Measurements from ENCODE around the gene NEK6.
A peak's percentile ranks its signal among the peaks of the same experiment; 100 is the strongest.

Gene NEK6

GRCh38 chr9:124394596-124394995, 136.8 kb downstream of the NEK6 start:
- Histone ChIP-seq H3K27me3 (ENCODE audit: insufficient read depth, low read length, poor library complexity) (no peaks in the 10 kb centered on the region), H3K36me3 (ENCODE audit: insufficient read depth, low read length) (peaks cover 47% of the 10 kb centered on the region), H3K4me2 (ENCODE audit: insufficient read depth, low read length) (no peak overlapping the region), H3K4me1 (ENCODE audit: insufficient read depth, low read length) (no peaks in the 10 kb centered on the region), H4K20me1 (ENCODE audit: insufficient read depth, low read length) (peaks cover 69% of the 10 kb centered on the region), H3K79me2 (ENCODE audit: insufficient read depth, low read length) (peaks cover 100% of the 10 kb centered on the region), H2AFZ (ENCODE audit: low read depth, low read length) (no peak overlapping the region), H3K9ac (ENCODE audit: low read depth, low read length) (no peak overlapping the region), H3K4me3 (ENCODE audit: low read depth in 1 of 2, low read length in 2 of 2) (no peak overlapping the region), H3K9me3 (ENCODE audit: insufficient read depth, low read length, severe bottlenecking) (no peaks in the 10 kb centered on the region), H3K27ac (ENCODE audit: low read length) (no peak overlapping the region)
- DNase-seq: no peak
- no peak for ATAC-seq (ENCODE audit: insufficient read depth, low read depth)
- TF ChIP-seq CTCF (IDR thresholded peaks at IDR 0.05; ENCODE audit: borderline replicate concordance, extremely low read depth, low read length, poor library complexity, severe bottlenecking) (peak; percentile 13), EZH2 (IDR thresholded peaks at IDR 0.05; ENCODE audit: borderline replicate concordance, low read depth, low read length, severe bottlenecking) (no peak)

- Histone ChIP-seq H3K9me3 (ENCODE audit: insufficient read depth, low read length, severe bottlenecking) (no peaks in the 10 kb centered on the region), H2AFZ (ENCODE audit: low read depth, low read length) (no peak overlapping the region), H3K4me2 (ENCODE audit: insufficient read depth, low read length) (no peak overlapping the region), H3K79me2 (ENCODE audit: insufficient read depth, low read length) (peaks cover 100% of the 10 kb centered on the region), H3K36me3 (ENCODE audit: insufficient read depth, low read length) (peaks cover 57% of the 10 kb centered on the region), H3K27ac (ENCODE audit: low read length) (no peak overlapping the region), H3K4me1 (ENCODE audit: insufficient read depth, low read length) (no peaks in the 10 kb centered on the region), H4K20me1 (ENCODE audit: insufficient read depth, low read length) (peaks cover 77% of the 10 kb centered on the region), H3K4me3 (ENCODE audit: low read depth in 1 of 2, low read length in 2 of 2) (no peak overlapping the region), H3K9ac (ENCODE audit: low read depth, low read length) (no peak overlapping the region), H3K27me3 (ENCODE audit: insufficient read depth, low read length, poor library complexity) (no peaks in the 10 kb centered on the region)
- ATAC-seq (ENCODE audit: insufficient read depth, low read depth) (no peak), DNase-seq (no peak)
- TF ChIP-seq CTCF (IDR thresholded peaks at IDR 0.05; ENCODE audit: borderline replicate concordance, extremely low read depth, low read length, poor library complexity, severe bottlenecking) (no peak), EZH2 (IDR thresholded peaks at IDR 0.05; ENCODE audit: borderline replicate concordance, low read depth, low read length, severe bottlenecking) (no peak)
These were observed 138.1 kb downstream of the NEK6 start for GRCh38 chr9:124395826-124396225.

- Histone ChIP-seq H2AFZ (ENCODE audit: low read depth, low read length) (no peak overlapping the region), H3K27ac (ENCODE audit: low read length) (no peak overlapping the region), H3K36me3 (ENCODE audit: insufficient read depth, low read length) (peaks cover 73% of the 10 kb centered on the region), H3K79me2 (ENCODE audit: insufficient read depth, low read length) (peaks cover 100% of the 10 kb centered on the region), H3K9me3 (ENCODE audit: insufficient read depth, low read length, severe bottlenecking) (no peaks in the 10 kb centered on the region), H3K4me3 (ENCODE audit: low read depth in 1 of 2, low read length in 2 of 2) (no peak overlapping the region), H3K27me3 (ENCODE audit: insufficient read depth, low read length, poor library complexity) (no peaks in the 10 kb centered on the region), H4K20me1 (ENCODE audit: insufficient read depth, low read length) (peaks cover 68% of the 10 kb centered on the region), H3K9ac (ENCODE audit: low read depth, low read length) (no peak overlapping the region), H3K4me1 (ENCODE audit: insufficient read depth, low read length) (no peaks in the 10 kb centered on the region), H3K4me2 (ENCODE audit: insufficient read depth, low read length) (no peak overlapping the region)
- no peak for DNase-seq
- ATAC-seq (ENCODE audit: insufficient read depth, low read depth): no peak
- TF ChIP-seq CTCF (IDR thresholded peaks at IDR 0.05; ENCODE audit: borderline replicate concordance, extremely low read depth, low read length, poor library complexity, severe bottlenecking): no peak
- no peak for TF ChIP-seq EZH2 (IDR thresholded peaks at IDR 0.05; ENCODE audit: borderline replicate concordance, low read depth, low read length, severe bottlenecking)
These were observed 140.6 kb downstream of the NEK6 start for GRCh38 chr9:124398191-124398935.
